22Rv1 (cell line): ENCODE data around the gene CBLIF.

Source experiments
- ZFX ChIP-seq: fragments of 450-650 bp; IDR thresholded peaks from 2 replicates; pipeline ENCODE4 v1.6.1; 2017; ENCODE audit warnings: antibody characterized with exemption, borderline replicate concordance
- TF ChIP-seq, protein P1 (sequence below): fragments of 450-650 bp; IDR thresholded peaks from 2 replicates; pipeline ENCODE4 v1.5.1; 2017; ENCODE audit warnings: mild to moderate bottlenecking

DNA sequence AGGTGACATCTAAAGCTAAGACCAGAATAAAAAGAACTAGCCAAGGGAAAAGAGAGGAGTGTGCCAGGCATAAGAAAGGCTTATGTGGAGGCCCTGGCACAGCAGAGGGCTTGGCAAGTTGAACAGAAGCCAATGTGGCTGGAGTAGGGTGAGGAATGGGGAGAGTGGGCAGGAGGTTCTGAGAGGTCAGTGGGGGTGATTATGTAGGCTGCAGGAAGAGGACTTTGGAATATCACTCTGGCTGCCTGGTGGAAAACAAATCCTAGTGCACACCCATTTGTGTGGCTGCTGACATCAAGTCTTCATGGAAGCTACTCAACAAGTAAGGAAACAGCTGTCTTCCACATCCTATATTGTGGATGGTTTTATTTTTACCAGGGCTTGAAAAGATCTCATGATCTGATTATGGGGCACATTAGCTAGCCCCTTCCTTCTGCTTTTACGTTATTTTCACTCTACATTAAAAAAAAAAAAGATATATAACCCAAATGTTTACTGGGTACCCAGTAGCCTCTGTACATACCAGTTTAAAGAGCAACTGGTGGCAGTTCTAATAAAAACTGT, 38.2 kb downstream of the CBLIF start:
- TF ChIP-seq, protein P1, sequence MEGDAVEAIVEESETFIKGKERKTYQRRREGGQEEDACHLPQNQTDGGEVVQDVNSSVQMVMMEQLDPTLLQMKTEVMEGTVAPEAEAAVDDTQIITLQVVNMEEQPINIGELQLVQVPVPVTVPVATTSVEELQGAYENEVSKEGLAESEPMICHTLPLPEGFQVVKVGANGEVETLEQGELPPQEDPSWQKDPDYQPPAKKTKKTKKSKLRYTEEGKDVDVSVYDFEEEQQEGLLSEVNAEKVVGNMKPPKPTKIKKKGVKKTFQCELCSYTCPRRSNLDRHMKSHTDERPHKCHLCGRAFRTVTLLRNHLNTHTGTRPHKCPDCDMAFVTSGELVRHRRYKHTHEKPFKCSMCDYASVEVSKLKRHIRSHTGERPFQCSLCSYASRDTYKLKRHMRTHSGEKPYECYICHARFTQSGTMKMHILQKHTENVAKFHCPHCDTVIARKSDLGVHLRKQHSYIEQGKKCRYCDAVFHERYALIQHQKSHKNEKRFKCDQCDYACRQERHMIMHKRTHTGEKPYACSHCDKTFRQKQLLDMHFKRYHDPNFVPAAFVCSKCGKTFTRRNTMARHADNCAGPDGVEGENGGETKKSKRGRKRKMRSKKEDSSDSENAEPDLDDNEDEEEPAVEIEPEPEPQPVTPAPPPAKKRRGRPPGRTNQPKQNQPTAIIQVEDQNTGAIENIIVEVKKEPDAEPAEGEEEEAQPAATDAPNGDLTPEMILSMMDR: no peak
- TF ChIP-seq ZFX: no peak
